ENCODE measurements around the gene NTNG2.

The NTNG2 gene

DNA sequence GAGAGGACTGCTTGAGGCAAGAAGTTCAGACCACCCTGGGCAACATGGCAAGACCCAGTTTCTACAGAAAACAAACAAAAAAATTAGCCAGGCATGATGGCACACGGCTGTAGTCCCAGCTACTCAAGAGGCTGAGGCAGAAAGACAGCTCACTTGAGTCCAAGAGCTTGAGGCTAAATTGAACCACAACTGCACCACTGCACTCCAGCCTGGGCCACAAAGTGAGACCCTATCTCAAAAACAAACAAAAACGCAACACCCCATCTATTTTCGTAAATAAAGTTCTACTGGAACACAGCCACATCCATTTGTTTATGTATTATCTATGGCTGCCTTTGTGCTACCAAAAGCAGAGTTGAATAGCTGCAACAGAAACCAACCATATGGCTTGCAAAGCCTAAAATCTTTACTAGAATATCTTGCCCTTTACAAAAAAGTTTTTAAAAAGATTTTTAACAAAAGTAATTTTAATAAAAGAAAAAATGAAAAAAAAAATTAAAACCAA, 125.5 kb downstream of the NTNG2 start:
- Histone ChIP-seq H3K27ac (no peak overlapping the region), H3K27me3 (replicated peaks) (no peaks in the 10 kb centered on the region), H3K4me3 (ENCODE audit: low read depth, low read length) (no peak overlapping the region), H3K36me3 (replicated peaks) (peaks cover 49% of the 10 kb centered on the region)
- TF ChIP-seq, protein P1, sequence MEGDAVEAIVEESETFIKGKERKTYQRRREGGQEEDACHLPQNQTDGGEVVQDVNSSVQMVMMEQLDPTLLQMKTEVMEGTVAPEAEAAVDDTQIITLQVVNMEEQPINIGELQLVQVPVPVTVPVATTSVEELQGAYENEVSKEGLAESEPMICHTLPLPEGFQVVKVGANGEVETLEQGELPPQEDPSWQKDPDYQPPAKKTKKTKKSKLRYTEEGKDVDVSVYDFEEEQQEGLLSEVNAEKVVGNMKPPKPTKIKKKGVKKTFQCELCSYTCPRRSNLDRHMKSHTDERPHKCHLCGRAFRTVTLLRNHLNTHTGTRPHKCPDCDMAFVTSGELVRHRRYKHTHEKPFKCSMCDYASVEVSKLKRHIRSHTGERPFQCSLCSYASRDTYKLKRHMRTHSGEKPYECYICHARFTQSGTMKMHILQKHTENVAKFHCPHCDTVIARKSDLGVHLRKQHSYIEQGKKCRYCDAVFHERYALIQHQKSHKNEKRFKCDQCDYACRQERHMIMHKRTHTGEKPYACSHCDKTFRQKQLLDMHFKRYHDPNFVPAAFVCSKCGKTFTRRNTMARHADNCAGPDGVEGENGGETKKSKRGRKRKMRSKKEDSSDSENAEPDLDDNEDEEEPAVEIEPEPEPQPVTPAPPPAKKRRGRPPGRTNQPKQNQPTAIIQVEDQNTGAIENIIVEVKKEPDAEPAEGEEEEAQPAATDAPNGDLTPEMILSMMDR (IDR thresholded peaks at IDR 0.05; ENCODE audit: low read depth, low read length, missing control alignments), result no peak
- in situ Hi-C loops (cut with HindIII; ENCODE audit: low pct_ligation_motif_present, low sequenced_read_pairs), result no loop called here
- no peak for DNase-seq

DNA sequence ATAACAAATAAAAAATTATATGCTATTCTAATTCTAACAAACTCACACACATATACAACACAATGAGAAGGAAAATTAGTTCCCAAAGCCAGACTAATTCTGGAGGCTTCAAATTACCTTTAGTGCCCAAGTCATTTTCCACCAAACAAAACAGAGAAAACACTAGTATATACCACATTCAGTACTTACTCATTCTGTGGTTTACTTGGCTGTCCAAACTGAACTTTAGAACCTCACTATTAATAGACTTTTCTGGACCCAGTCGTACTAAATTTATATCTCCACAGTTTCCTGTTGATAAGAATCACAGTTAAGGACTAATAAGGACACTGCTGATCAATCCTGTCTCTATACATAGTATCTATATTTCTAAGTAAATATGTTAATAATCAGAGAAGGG, 126.5 kb downstream of the NTNG2 start:
- in situ Hi-C loops (cut with HindIII; ENCODE audit: low pct_ligation_motif_present, low sequenced_read_pairs), result no loop called here
- no peak overlapping the region for H3K4me3 ChIP-seq (ENCODE audit: low read depth, low read length)
- H3K36me3 ChIP-seq (replicated peaks), result peaks cover 40% of the 10 kb centered on the region
- TF ChIP-seq, protein P1 (IDR thresholded peaks at IDR 0.05; ENCODE audit: low read depth, low read length, missing control alignments), result no peak
- peak overlapping the region; percentile 76 for H3K27ac ChIP-seq
- peak; percentile 33 for DNase-seq
- H3K27me3 ChIP-seq (replicated peaks), result no peaks in the 10 kb centered on the region

DNA sequence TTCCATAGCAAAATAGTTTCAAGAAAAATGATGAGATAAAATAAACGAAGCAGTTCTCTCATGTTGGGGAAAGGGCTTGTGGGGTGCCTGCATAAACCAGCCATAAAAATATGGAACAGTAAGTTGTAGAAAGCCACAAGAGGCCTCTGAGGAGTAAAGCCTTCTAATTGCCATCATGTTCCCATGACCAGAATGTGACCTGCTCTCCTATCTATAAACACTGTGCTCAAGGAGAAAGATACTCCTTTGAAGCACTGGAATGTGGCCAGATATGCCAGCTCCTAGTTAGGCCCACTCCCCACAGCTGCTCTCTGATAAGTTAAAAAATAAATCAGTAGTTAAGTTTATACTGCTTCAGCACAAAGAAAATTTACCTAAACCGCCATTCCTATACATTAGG, 127.1 kb downstream of the NTNG2 start:
- peaks cover 38% of the 10 kb centered on the region for H3K36me3 ChIP-seq (replicated peaks)
- in situ Hi-C loops (cut with HindIII; ENCODE audit: low pct_ligation_motif_present, low sequenced_read_pairs), result no loop called here
- H3K27me3 ChIP-seq (replicated peaks), result no peaks in the 10 kb centered on the region
- TF ChIP-seq, protein P1 (IDR thresholded peaks at IDR 0.05; ENCODE audit: low read depth, low read length, missing control alignments), result no peak
- peak overlapping the region; percentile 76 for H3K27ac ChIP-seq
- H3K4me3 ChIP-seq (ENCODE audit: low read depth, low read length), result no peak overlapping the region
- peak; percentile 18 for DNase-seq

DNA sequence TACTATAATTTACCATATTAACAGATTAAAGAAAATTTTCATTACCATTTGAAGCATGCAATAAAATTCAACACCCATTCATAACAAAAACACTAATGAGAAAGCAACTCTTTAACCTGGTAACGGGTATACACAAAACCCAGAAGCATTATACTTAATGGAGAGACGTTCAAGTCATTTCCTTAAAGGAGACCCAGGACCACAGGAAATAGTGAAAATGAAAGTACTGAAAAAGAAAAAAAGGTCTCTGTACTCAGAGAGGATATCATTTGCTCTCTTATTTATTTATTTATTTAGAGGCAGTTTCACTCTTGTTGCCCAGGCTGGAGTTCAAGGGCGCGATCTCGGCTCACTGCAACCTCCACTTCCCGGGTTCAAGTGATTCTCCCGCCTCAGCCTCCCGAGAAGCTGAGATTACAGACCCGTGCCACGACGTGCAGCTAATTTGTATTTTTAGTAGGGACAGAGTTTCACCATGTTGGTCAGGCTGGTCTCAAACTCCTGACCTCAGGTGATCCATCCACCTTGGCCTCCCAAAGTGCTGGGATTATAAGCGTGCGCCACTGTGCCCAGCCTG, 131.4 kb downstream of the NTNG2 start:
- in situ Hi-C loops (cut with HindIII; ENCODE audit: low pct_ligation_motif_present, low sequenced_read_pairs), result no loop called here
- H3K27me3 ChIP-seq (replicated peaks), result no peaks in the 10 kb centered on the region
- TF ChIP-seq, protein P1 (IDR thresholded peaks at IDR 0.05; ENCODE audit: low read depth, low read length, missing control alignments), result no peak

More for the DNA sequence above, 131.4 kb downstream of the NTNG2 start:
- H3K4me3 ChIP-seq (ENCODE audit: low read depth, low read length), result no peak overlapping the region
- peaks cover 36% of the 10 kb centered on the region for H3K36me3 ChIP-seq (replicated peaks)
- no peak for DNase-seq
- no peak overlapping the region for H3K27ac ChIP-seq
